Measurements from ENCODE around the gene ZNRF3.
A peak's percentile ranks its signal among the peaks of the same experiment; 100 is the strongest.
"Not testable (repeated sequence)": the region's sequence is repeated elsewhere in the genome, so short reads cannot be mapped to it uniquely, and the experiment has no call there.

The ZNRF3 gene

GRCh38 chr22:28882878-28883656 lies at the start of gene ZNRF3:
Gene ZNRF3 (plus strand): TSS chr22:28883572. CDS start chr22:28883767, 195 bp downstream.
- Histone ChIP-seq H3K27me3 (replicated peaks; ENCODE audit: control insufficient read depth, insufficient read depth, low read length) (no peaks in the 10 kb centered on the region), H3K9me3 (ENCODE audit: control insufficient read depth, low read length) (no peaks in the 10 kb centered on the region), H3K36me3 (ENCODE audit: control insufficient read depth, insufficient read depth, low read length, severe bottlenecking) (no peaks in the 10 kb centered on the region), H3K9ac (ENCODE audit: low read length) (peak within 1 kb of the TSS; percentile 75), H3K4me1 (ENCODE audit: control insufficient read depth, insufficient read depth, low read length) (peaks cover 14% of the 10 kb centered on the region), H3K4me3 (ENCODE audit: low read length) (peak within 1 kb of the TSS; percentile 91)
- peak; percentile 98 for DNase-seq (ENCODE audit: low read depth)

DNA sequence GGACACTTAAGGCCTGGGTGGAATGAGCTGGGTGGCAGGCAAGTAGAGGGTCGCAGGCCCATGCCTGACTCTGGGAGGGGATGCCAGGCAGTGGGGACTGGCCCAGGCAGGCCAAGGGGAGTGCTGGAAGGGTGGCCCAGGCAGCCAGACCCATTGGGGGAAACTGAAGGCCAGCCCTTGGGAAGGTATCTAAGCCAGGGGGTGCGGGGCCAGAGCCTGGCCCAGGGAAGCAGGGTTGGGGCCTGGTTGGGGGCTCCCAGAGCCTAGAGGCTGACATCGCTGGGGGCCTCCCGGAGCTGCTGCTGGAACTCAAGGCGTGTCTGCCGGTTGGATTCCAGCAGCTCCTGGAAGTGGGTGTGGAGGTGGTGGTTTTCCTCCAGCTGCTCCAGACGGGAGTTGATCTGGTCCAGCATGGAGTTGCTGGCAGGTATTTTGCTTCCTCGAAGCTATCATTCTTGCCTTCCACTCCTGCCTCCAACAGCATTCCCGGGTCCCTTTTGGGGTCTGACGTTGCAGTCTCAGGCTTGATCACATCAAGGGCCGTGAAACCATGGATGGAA lies 47.7 kb upstream of the ZNRF3 start:
- no peaks in the 10 kb centered on the region for H3K36me3 ChIP-seq (ENCODE audit: control insufficient read depth, insufficient read depth, low read length, severe bottlenecking)
- H3K4me1 ChIP-seq (ENCODE audit: control insufficient read depth, insufficient read depth, low read length) = no peaks in the 10 kb centered on the region
- H3K27me3 ChIP-seq (replicated peaks; ENCODE audit: control insufficient read depth, insufficient read depth, low read length) = no peaks in the 10 kb centered on the region
- no peak for DNase-seq (ENCODE audit: low read depth)
- no peak overlapping the region for H3K9ac ChIP-seq (ENCODE audit: low read length)
- no peaks in the 10 kb centered on the region for H3K9me3 ChIP-seq (ENCODE audit: control insufficient read depth, low read length)
- no peak overlapping the region for H3K4me3 ChIP-seq (ENCODE audit: low read length)

DNA sequence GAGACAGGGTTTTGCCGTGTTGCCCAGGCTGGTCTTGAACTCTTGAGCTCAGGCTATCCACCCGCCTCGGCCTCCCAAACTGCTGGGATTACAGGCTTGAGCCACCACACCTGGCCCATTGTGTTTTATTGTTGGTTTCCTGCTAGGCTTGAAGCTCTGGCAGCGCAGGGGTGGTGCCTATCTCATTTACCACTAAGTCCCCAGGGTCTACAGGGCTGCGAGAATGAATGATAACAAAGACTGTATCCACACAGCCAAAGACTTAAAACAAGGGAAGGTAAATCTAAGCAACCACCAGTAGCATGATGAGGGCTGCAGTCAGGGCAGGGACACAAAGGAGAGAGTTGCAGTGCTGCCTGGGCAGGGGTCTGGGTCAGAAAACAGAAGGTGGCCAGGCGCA lies 45.7 kb upstream of the ZNRF3 start:
- H3K9ac ChIP-seq (ENCODE audit: low read length) = no peak overlapping the region
- no peaks in the 10 kb centered on the region for H3K27me3 ChIP-seq (replicated peaks; ENCODE audit: control insufficient read depth, insufficient read depth, low read length)

GRCh38 chr22:28838971-28839370 lies 44.4 kb upstream of the ZNRF3 start:
- Histone ChIP-seq H3K9me3 (ENCODE audit: control insufficient read depth, low read length) (no peaks in the 10 kb centered on the region), H3K4me3 (ENCODE audit: low read length) (no peak overlapping the region), H3K36me3 (ENCODE audit: control insufficient read depth, insufficient read depth, low read length, severe bottlenecking) (no peaks in the 10 kb centered on the region)

More for the DNA sequence above, 45.7 kb upstream of the ZNRF3 start:
- Histone ChIP-seq H3K4me3 (ENCODE audit: low read length) (no peak overlapping the region), H3K4me1 (ENCODE audit: control insufficient read depth, insufficient read depth, low read length) (no peaks in the 10 kb centered on the region), H3K9me3 (ENCODE audit: control insufficient read depth, low read length) (no peaks in the 10 kb centered on the region), H3K36me3 (ENCODE audit: control insufficient read depth, insufficient read depth, low read length, severe bottlenecking) (no peaks in the 10 kb centered on the region)
- DNase-seq (ENCODE audit: low read depth) = no peak

DNA sequence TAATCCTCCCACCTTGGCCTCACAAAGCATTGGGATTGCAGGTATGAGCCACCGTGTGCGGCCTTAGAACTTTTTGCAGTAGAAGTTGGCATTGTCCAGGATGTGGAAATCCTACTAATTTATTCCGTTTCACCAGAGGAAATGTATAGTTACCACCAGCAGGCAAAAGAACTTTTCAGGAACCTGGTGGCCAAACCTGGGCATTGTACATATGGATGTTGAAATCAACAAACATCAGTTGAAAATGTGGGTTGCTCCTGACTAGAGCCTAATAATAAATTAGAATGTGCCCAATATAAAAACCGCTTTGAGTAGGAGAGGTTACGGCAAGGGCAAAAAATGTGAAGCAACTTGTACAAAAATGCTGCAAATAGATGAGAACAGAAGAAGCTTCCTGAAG lies 42.3 kb upstream of the ZNRF3 start:
- H3K4me3 ChIP-seq (ENCODE audit: low read length) = no peak overlapping the region
- H3K36me3 ChIP-seq (ENCODE audit: control insufficient read depth, insufficient read depth, low read length, severe bottlenecking) = no peaks in the 10 kb centered on the region
- H3K4me1 ChIP-seq (ENCODE audit: control insufficient read depth, insufficient read depth, low read length) = no peaks in the 10 kb centered on the region
- H3K9ac ChIP-seq (ENCODE audit: low read length) = no peak overlapping the region
- no peak for DNase-seq (ENCODE audit: low read depth)
- H3K9me3 ChIP-seq (ENCODE audit: control insufficient read depth, low read length) = peaks cover 2% of the 10 kb centered on the region
- no peaks in the 10 kb centered on the region for H3K27me3 ChIP-seq (replicated peaks; ENCODE audit: control insufficient read depth, insufficient read depth, low read length)

More at GRCh38 chr22:28838971-28839370, 44.4 kb upstream of the ZNRF3 start:
- Histone ChIP-seq H3K4me1 (ENCODE audit: control insufficient read depth, insufficient read depth, low read length) (no peaks in the 10 kb centered on the region), H3K9ac (ENCODE audit: low read length) (no peak overlapping the region), H3K27me3 (replicated peaks; ENCODE audit: control insufficient read depth, insufficient read depth, low read length) (no peaks in the 10 kb centered on the region)
- no peak for DNase-seq (ENCODE audit: low read depth)

- DNase-seq (ENCODE audit: low read depth) = no peak
- H3K4me3 ChIP-seq (ENCODE audit: low read length) = no peak overlapping the region
Observed at GRCh38 chr22:28843633-28844032, 39.7 kb upstream of the ZNRF3 start.

GRCh38 chr22:28844277-28844676 lies 39.1 kb upstream of the ZNRF3 start:
- H3K4me3 ChIP-seq (ENCODE audit: low read length); H3K36me3 ChIP-seq (ENCODE audit: control insufficient read depth, insufficient read depth, low read length, severe bottlenecking); H3K9ac ChIP-seq (ENCODE audit: low read length); H3K27me3 ChIP-seq (replicated peaks; ENCODE audit: control insufficient read depth, insufficient read depth, low read length); H3K4me1 ChIP-seq (ENCODE audit: control insufficient read depth, insufficient read depth, low read length); DNase-seq (ENCODE audit: low read depth): not testable (repeated sequence)
- H3K9me3 ChIP-seq (ENCODE audit: control insufficient read depth, low read length) = peaks cover 19% of the 10 kb centered on the region

More at GRCh38 chr22:28843633-28844032, 39.7 kb upstream of the ZNRF3 start:
- Histone ChIP-seq H3K9me3 (ENCODE audit: control insufficient read depth, low read length) (peaks cover 19% of the 10 kb centered on the region), H3K4me1 (ENCODE audit: control insufficient read depth, insufficient read depth, low read length) (no peaks in the 10 kb centered on the region), H3K36me3 (ENCODE audit: control insufficient read depth, insufficient read depth, low read length, severe bottlenecking) (no peaks in the 10 kb centered on the region), H3K27me3 (replicated peaks; ENCODE audit: control insufficient read depth, insufficient read depth, low read length) (no peaks in the 10 kb centered on the region), H3K9ac (ENCODE audit: low read length) (no peak overlapping the region)

GRCh38 chr22:28846994-28847393 lies 36.4 kb upstream of the ZNRF3 start:
- Histone ChIP-seq H3K36me3 (ENCODE audit: control insufficient read depth, insufficient read depth, low read length, severe bottlenecking) (no peaks in the 10 kb centered on the region), H3K9me3 (ENCODE audit: control insufficient read depth, low read length) (peaks cover 19% of the 10 kb centered on the region), H3K27me3 (replicated peaks; ENCODE audit: control insufficient read depth, insufficient read depth, low read length) (no peaks in the 10 kb centered on the region), H3K9ac (ENCODE audit: low read length) (no peak overlapping the region), H3K4me3 (ENCODE audit: low read length) (no peak overlapping the region), H3K4me1 (ENCODE audit: control insufficient read depth, insufficient read depth, low read length) (no peaks in the 10 kb centered on the region)
- DNase-seq (ENCODE audit: low read depth) = no peak

GRCh38 chr22:28855355-28856094 lies 27.8 kb upstream of the ZNRF3 start:
- no peaks in the 10 kb centered on the region for H3K36me3 ChIP-seq (ENCODE audit: control insufficient read depth, insufficient read depth, low read length, severe bottlenecking)
- DNase-seq (ENCODE audit: low read depth) = peak; percentile 85
- H3K9me3 ChIP-seq (ENCODE audit: control insufficient read depth, low read length) = no peaks in the 10 kb centered on the region
- H3K4me3 ChIP-seq (ENCODE audit: low read length) = no peak overlapping the region
- no peak overlapping the region for H3K9ac ChIP-seq (ENCODE audit: low read length)
- H3K4me1 ChIP-seq (ENCODE audit: control insufficient read depth, insufficient read depth, low read length) = no peaks in the 10 kb centered on the region
- H3K27me3 ChIP-seq (replicated peaks; ENCODE audit: control insufficient read depth, insufficient read depth, low read length) = no peaks in the 10 kb centered on the region

DNA sequence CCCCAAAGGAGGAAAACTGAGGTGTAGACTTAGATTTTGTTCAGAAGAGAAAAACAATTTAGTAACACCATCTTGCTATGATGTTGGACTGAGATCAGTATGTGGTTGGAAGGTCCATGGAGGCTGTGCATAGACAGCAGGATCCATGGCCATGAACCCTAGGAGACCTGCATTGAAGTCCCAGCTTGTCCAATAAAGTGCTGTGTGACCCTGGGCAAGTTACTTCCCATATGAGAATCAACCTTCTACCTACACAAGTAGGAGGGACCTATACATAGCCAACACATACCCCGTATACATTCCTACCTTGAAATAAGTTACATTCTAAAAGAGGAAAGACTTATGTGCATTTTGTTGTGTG lies 27.3 kb upstream of the ZNRF3 start:
- H3K4me1 ChIP-seq (ENCODE audit: control insufficient read depth, insufficient read depth, low read length) = no peaks in the 10 kb centered on the region
- no peak overlapping the region for H3K4me3 ChIP-seq (ENCODE audit: low read length)
- no peaks in the 10 kb centered on the region for H3K36me3 ChIP-seq (ENCODE audit: control insufficient read depth, insufficient read depth, low read length, severe bottlenecking)
- no peaks in the 10 kb centered on the region for H3K9me3 ChIP-seq (ENCODE audit: control insufficient read depth, low read length)
- H3K9ac ChIP-seq (ENCODE audit: low read length) = no peak overlapping the region
- H3K27me3 ChIP-seq (replicated peaks; ENCODE audit: control insufficient read depth, insufficient read depth, low read length) = no peaks in the 10 kb centered on the region
- DNase-seq (ENCODE audit: low read depth) = no peak

GRCh38 chr22:28857288-28857687 lies 26.1 kb upstream of the ZNRF3 start:
- H3K9me3 ChIP-seq (ENCODE audit: control insufficient read depth, low read length) = no peaks in the 10 kb centered on the region
- no peaks in the 10 kb centered on the region for H3K27me3 ChIP-seq (replicated peaks; ENCODE audit: control insufficient read depth, insufficient read depth, low read length)
- H3K4me1 ChIP-seq (ENCODE audit: control insufficient read depth, insufficient read depth, low read length) = no peaks in the 10 kb centered on the region
- H3K9ac ChIP-seq (ENCODE audit: low read length) = no peak overlapping the region
- no peak for DNase-seq (ENCODE audit: low read depth)
- H3K36me3 ChIP-seq (ENCODE audit: control insufficient read depth, insufficient read depth, low read length, severe bottlenecking) = no peaks in the 10 kb centered on the region
- H3K4me3 ChIP-seq (ENCODE audit: low read length) = no peak overlapping the region

All from adipocyte (in vitro differentiated cells).